Ishikawa (cell line): Measurements from ENCODE around the gene SPATA32.

Source experiments
- CEBPB ChIP-seq: IDR thresholded peaks from 2 replicates; pipeline ENCODE4 v1.6.1; 2012
- EGR1 ChIP-seq: IDR thresholded peaks from 2 replicates; pipeline ENCODE4 v1.6.1; 2012
- EP300 ChIP-seq: IDR thresholded peaks from 2 replicates; pipeline ENCODE4 v1.6.1; 2012; ENCODE audit warnings: borderline replicate concordance
- FOXM1 ChIP-seq: IDR thresholded peaks from 2 replicates; pipeline ENCODE4 v1.6.1; 2012; ENCODE audit warnings: low read depth, borderline replicate concordance
- MAX ChIP-seq: IDR thresholded peaks from 2 replicates; pipeline ENCODE4 v1.6.1; 2012
- RAD21 ChIP-seq: IDR thresholded peaks from 2 replicates; pipeline ENCODE4 v1.6.1; 2012; ENCODE audit warnings: low read depth
- REST ChIP-seq: IDR thresholded peaks from 2 replicates; pipeline ENCODE4 v1.6.1; 2012; ENCODE audit warnings: low read depth, mild to moderate bottlenecking
- USF1 ChIP-seq: IDR thresholded peaks from 2 replicates; pipeline ENCODE4 v1.6.1; 2012
- YY1 ChIP-seq: IDR thresholded peaks from 2 replicates; pipeline ENCODE4 v1.6.1; 2012; ENCODE audit warnings: low read depth

- no peak for TF ChIP-seq CEBPB
- TF ChIP-seq USF1 = no peak
- no peak for TF ChIP-seq EGR1
- TF ChIP-seq FOXM1 = no peak
- no peak for TF ChIP-seq REST
- no peak for TF ChIP-seq YY1
- no peak for TF ChIP-seq EP300
- TF ChIP-seq RAD21 = no peak
- no peak for TF ChIP-seq MAX
Measured at GRCh38 chr17:45225051-45225700, 36.7 kb downstream of the SPATA32 start.
